HEK293 (cell line): ENCODE results near the gene NEGR1.

Experiments used
- CTCF ChIA-PET: fragments of 350-600 bp; formaldehyde crosslinking; extraction: SDS; loops from one replicate; lab custom pipeline; 2021; ENCODE audit warnings: antibody characterized with exemption; lab: Yijun Ruan, JAX
- POLR2A ChIA-PET: fragments of 300-600 bp; formaldehyde crosslinking; extraction: SDS; loops from one replicate; lab custom pipeline; 2020; ENCODE audit warnings: antibody characterized with exemption, inconsistent platforms; lab: Yijun Ruan, JAX
- H3K27ac ChIP-seq: fragments of 200-500 bp; sonication (Bioruptor generic); 2 replicates; pipeline ENCODE4 v1.5.1; 2014; ENCODE audit warnings: low read depth, low read length, control low read depth, inconsistent platforms; ENCODE audit errors: extremely low read depth
- H3K36me3 ChIP-seq, 2 experiments: fragments of 200-500 bp in 1 of 2; sonication (Bioruptor generic) in 1 of 2; 1 replicate in 1 of 2; 2 replicates in 1 of 2; pipeline ENCODE4 v1.5.1; 2014 to 2017; ENCODE audit warnings: inconsistent platforms in 2 of 2, low read length in 2 of 2; ENCODE audit not compliant: control insufficient read depth in 2 of 2, insufficient read depth in 1 of 2
- H3K4me1 ChIP-seq: fragments of 200-500 bp; sonication (Bioruptor generic); 2 replicates; pipeline ENCODE4 v1.5.1; 2014; ENCODE audit warnings: mild to moderate bottlenecking, low read length, inconsistent platforms; ENCODE audit not compliant: control insufficient read depth, insufficient read depth
- H3K4me3 ChIP-seq: 2 replicates; pipeline ENCODE4 v1.5.1; 2011; ENCODE audit warnings: low read depth, mild to moderate bottlenecking, control low read depth, low read length, moderate library complexity
- H3K9me3 ChIP-seq: fragments of 200-500 bp; sonication (Bioruptor generic); 2 replicates; pipeline ENCODE4 v1.5.1; 2014; ENCODE audit warnings: low read depth, low read length, inconsistent platforms; ENCODE audit not compliant: control insufficient read depth, insufficient read depth
- ATF2 ChIP-seq: fragments of 450-650 bp; formaldehyde crosslinking; IDR thresholded peaks from 2 replicates; pipeline ENCODE4 v1.5.1; 2016; ENCODE audit warnings: missing biosample characterization, missing genetic modification characterization, low read depth
- GLIS2 ChIP-seq: fragments of 450-650 bp; formaldehyde crosslinking; IDR thresholded peaks from 2 replicates; pipeline ENCODE4 v1.5.1; 2016; ENCODE audit warnings: missing biosample characterization, missing genetic modification characterization
- SALL2 ChIP-seq: fragments of 450-650 bp; formaldehyde crosslinking; IDR thresholded peaks from 2 replicates; pipeline ENCODE4 v1.5.0; 2017; ENCODE audit warnings: missing biosample characterization, mild to moderate bottlenecking, missing genetic modification characterization, borderline replicate concordance
- SP3 ChIP-seq: fragments of 450-650 bp; formaldehyde crosslinking; IDR thresholded peaks from 2 replicates; pipeline ENCODE4 v1.5.1; 2016; ENCODE audit warnings: missing biosample characterization, missing genetic modification characterization
- ZBTB21 ChIP-seq: fragments of 450-650 bp; formaldehyde crosslinking; IDR thresholded peaks from 2 replicates; pipeline ENCODE4 v1.5.1; 2017; ENCODE audit warnings: missing biosample characterization, missing genetic modification characterization
- ZBTB48 ChIP-seq: fragments of 450-650 bp; formaldehyde crosslinking; IDR thresholded peaks from 2 replicates; pipeline ENCODE4 v1.5.1; 2016; ENCODE audit warnings: missing biosample characterization, missing genetic modification characterization
- ZNF133 ChIP-seq: fragments of 450-650 bp; formaldehyde crosslinking; IDR thresholded peaks from 2 replicates; pipeline ENCODE4 v1.5.1; 2016; ENCODE audit warnings: missing biosample characterization, missing genetic modification characterization
- ZNF138 ChIP-seq: fragments of 450-650 bp; formaldehyde crosslinking; IDR thresholded peaks from 2 replicates; pipeline ENCODE4 v1.5.1; 2016; ENCODE audit warnings: missing biosample characterization, missing genetic modification characterization, borderline replicate concordance
- ZNF148 ChIP-seq: fragments of 450-650 bp; formaldehyde crosslinking; IDR thresholded peaks from 2 replicates; pipeline ENCODE4 v1.5.0; 2017; ENCODE audit warnings: missing biosample characterization, missing genetic modification characterization, borderline replicate concordance
- ZNF169 ChIP-seq: fragments of 450-650 bp; formaldehyde crosslinking; IDR thresholded peaks from 2 replicates; pipeline ENCODE4 v1.5.1; 2016; ENCODE audit warnings: missing biosample characterization, missing genetic modification characterization
- ZNF248 ChIP-seq: fragments of 450-650 bp; formaldehyde crosslinking; IDR thresholded peaks from 2 replicates; pipeline ENCODE4 v1.5.1; 2017; ENCODE audit warnings: missing biosample characterization, missing genetic modification characterization
- ZNF280C ChIP-seq: fragments of 450-650 bp; formaldehyde crosslinking; IDR thresholded peaks from 2 replicates; pipeline ENCODE4 v1.5.1; 2016; ENCODE audit warnings: missing biosample characterization, missing genetic modification characterization
- ZNF311 ChIP-seq: fragments of 450-650 bp; formaldehyde crosslinking; IDR thresholded peaks from 2 replicates; pipeline ENCODE4 v1.5.1; 2017; ENCODE audit warnings: missing biosample characterization, missing genetic modification characterization, borderline replicate concordance
- ZNF350 ChIP-seq: fragments of 450-650 bp; formaldehyde crosslinking; IDR thresholded peaks from 2 replicates; pipeline ENCODE4 v1.5.0; 2017; ENCODE audit warnings: missing biosample characterization, mild to moderate bottlenecking, missing genetic modification characterization
- ZNF362 ChIP-seq: fragments of 450-650 bp; formaldehyde crosslinking; IDR thresholded peaks from 2 replicates; pipeline ENCODE4 v1.5.1; 2016; ENCODE audit warnings: missing biosample characterization, missing genetic modification characterization
- ZNF404 ChIP-seq: fragments of 450-650 bp; formaldehyde crosslinking; IDR thresholded peaks from 2 replicates; pipeline ENCODE4 v1.5.1; 2017; ENCODE audit warnings: missing biosample characterization, missing genetic modification characterization
- ZNF473 ChIP-seq: fragments of 450-650 bp; formaldehyde crosslinking; IDR thresholded peaks from 2 replicates; pipeline ENCODE4 v1.5.1; 2017; ENCODE audit warnings: missing biosample characterization, missing genetic modification characterization
- ZNF513 ChIP-seq: fragments of 450-650 bp; IDR thresholded peaks from 2 replicates; pipeline ENCODE4 v1.5.1; 2018; ENCODE audit warnings: missing biosample characterization, missing genetic modification characterization
- ZNF560 ChIP-seq: fragments of 450-650 bp; formaldehyde crosslinking; IDR thresholded peaks from 2 replicates; pipeline ENCODE4 v1.5.1; 2017; ENCODE audit warnings: missing biosample characterization, missing genetic modification characterization, borderline replicate concordance
- ZSCAN16 ChIP-seq: fragments of 450-650 bp; formaldehyde crosslinking; IDR thresholded peaks from 2 replicates; pipeline ENCODE4 v1.5.1; 2016; ENCODE audit warnings: missing biosample characterization, missing genetic modification characterization
- ZSCAN5A ChIP-seq: fragments of 450-650 bp; formaldehyde crosslinking; IDR thresholded peaks from 2 replicates; pipeline ENCODE4 v1.5.1; 2016; ENCODE audit warnings: missing biosample characterization, missing genetic modification characterization

NEGR1 gene

GRCh38 chr1:71390518-71390917 is 891.8 kb downstream of the NEGR1 start:
- Histone ChIP-seq H3K36me3 (no peaks in the 10 kb centered on the region), H3K4me1 (no peaks in the 10 kb centered on the region), H3K9me3 (no peaks in the 10 kb centered on the region), H3K4me3 (no peak overlapping the region), H3K27ac (no peak overlapping the region)
- POLR2A ChIA-PET, result no interaction called here
- TF ChIP-seq ZNF560 (tag by site-specific recombination) (no peak), ZNF473 (tag by site-specific recombination) (no peak), ATF2 (tag by site-specific recombination) (no peak), SP3 (tag by site-specific recombination) (no peak)
- CTCF ChIA-PET, result no interaction called here

GRCh38 chr1:71377886-71378285 is 904.5 kb downstream of the NEGR1 start:
- H3K9me3 ChIP-seq, result no peaks in the 10 kb centered on the region
- CTCF ChIA-PET, result no interaction called here

More at GRCh38 chr1:71377886-71378285, 904.5 kb downstream of the NEGR1 start:
- no peak overlapping the region for H3K27ac ChIP-seq
- H3K4me1 ChIP-seq, result no peaks in the 10 kb centered on the region
- TF ChIP-seq ZSCAN5A (tag by site-specific recombination) (no peak), ZNF513 (tag by site-specific recombination) (no peak), ZNF248 (no peak), ZNF362 (no peak), ZNF280C (tag by site-specific recombination) (no peak), ZBTB48 (no peak), GLIS2 (tag by site-specific recombination) (no peak), ZSCAN16 (no peak), ZNF169 (tag by site-specific recombination) (no peak), ZNF133 (tag by site-specific recombination) (no peak), ATF2 (tag by site-specific recombination) (no peak), ZNF148 (tag by site-specific recombination) (no peak), ZNF350 (tag by site-specific recombination) (no peak), SALL2 (tag by site-specific recombination) (no peak), ZNF404 (tag by site-specific recombination) (no peak), ZNF311 (tag by site-specific recombination) (no peak), ZNF138 (no peak), ZBTB21 (no peak)
- H3K4me3 ChIP-seq, result no peak overlapping the region
- H3K36me3 ChIP-seq, result no peaks in the 10 kb centered on the region
- POLR2A ChIA-PET, result no interaction called here
